HG02943 (cell line): ENCODE results near the gene CDH10.

ENCODE experiments used
- ATAC-seq: cut with Tn5 transposase; IDR thresholded peaks from one replicate; pipeline ENCODE4 v1.9.1; 2021; ENCODE audit warnings: mild to moderate bottlenecking, low read depth, moderate library complexity; ENCODE audit not compliant: unreplicated experiment

Gene CDH10

DNA sequence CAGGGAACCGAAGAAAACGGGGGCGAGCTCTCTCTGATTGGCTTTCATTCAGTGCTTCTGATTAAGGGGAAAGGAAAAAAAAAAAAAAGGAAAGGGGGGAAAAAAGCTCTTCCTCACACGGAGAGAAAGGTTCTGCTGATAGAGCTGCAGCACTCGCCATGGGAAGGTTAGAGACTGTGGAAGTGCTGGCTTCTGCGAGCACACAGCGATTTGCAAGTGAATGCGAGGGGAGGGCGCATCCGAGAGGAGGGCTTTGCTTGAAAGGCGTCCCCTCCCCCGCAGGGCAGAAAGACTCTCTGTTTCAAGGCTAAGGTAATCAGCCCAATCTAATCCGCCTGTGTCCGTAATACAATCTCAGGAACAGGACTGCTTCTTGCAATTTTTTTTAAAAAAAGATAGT lies at the start of gene CDH10:
Gene CDH10 (minus strand): TSS at position 218 of the 400 bp plus-strand sequence. CDS start 51,488 bp downstream, outside the sequence.
- ATAC-seq, result no peak

DNA sequence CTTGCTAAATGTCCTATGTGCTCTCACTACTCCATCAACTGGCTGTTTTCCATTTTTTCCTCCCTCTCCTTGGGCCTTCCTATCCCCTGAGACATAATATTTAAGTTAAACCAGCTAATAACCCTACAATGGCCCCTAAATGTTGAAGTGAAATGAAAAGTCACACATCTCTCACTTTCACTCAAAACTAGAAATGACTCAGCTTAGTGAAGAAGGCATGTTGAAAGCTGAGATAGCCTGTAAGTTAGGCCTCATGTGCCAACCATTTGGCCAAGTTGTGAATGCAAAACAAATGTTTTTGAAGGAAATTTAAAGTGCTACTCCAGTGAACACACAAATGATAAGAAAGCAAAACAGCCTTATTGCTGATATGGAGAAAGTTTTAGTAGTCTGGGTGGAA lies 48.8 kb upstream of the CDH10 start:
- ATAC-seq, result no peak

DNA sequence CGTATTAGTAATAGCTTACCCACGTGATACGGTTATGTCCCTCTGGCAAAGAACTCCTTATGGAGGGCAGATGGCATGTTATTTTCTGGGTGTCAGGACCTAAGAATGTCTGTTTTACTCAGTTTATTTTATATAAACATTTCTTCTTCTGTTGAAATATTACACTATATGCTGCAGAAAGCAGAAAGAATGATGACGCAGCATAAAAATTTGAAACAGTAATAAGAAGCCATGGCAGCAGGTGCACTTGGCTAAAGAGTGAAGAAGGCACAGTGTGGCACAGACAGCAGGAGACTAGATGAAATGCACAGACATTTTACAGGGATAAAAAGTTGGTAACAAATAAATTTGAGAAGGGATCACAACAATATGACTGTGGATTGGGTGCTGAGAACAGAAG lies 46.3 kb upstream of the CDH10 start:
- no peak for ATAC-seq

DNA sequence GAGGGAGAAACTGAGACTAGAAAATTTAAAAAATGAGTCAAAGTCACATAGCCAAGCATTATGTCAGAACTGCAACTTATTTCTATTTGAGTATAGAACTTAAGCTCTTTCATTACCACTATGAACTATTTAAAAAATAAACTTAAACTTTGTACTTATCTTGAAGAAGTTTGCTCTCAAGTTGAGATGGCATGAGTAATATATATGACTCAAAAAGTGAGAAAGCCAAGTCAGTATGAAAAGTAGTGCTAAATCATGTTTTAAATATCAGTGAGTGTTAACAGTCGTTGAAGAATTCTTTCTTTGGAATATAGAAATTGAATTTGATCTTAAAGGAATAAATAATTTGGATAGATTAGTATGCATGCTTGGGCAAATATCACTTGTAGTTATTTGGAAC lies 36.3 kb upstream of the CDH10 start:
- no peak for ATAC-seq

DNA sequence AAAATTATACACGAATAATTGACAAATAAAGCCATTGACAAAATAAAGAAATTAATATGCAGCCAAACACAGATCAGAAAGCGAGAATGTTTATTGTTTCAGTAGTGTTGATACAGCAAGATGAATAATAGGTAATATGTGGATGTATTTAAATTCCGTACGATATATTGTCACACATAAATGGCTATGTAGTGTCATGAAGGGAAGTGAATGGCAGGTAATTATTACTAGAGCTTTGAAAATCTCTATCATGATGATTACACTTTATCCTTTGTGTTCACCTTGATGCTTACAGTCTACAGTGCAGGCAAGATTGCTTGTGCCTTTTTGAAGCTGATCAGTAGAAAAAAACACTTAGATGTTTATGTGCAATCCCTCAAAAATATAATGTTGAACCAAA lies 23.3 kb upstream of the CDH10 start:
- no peak for ATAC-seq

DNA sequence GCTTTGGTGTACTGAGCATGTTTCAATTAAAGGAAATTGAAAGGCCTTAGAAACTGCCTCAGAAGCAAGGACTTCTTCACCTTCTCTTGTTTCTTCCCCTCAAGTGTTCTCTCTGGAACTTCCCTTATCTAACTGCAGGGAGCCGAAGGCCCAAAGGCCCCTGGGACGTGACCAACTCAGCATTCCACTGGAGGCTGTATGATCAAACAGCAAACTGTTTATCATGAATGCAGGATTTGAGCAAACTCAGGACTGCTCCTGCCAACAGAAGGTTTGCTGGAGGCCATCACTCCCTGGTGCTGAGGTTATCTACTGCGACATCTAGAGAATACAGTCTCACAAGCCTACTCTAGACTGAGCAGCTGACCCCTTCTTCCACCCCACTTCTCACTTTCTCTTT lies 4.8 kb upstream of the CDH10 start:
- no peak for ATAC-seq

DNA sequence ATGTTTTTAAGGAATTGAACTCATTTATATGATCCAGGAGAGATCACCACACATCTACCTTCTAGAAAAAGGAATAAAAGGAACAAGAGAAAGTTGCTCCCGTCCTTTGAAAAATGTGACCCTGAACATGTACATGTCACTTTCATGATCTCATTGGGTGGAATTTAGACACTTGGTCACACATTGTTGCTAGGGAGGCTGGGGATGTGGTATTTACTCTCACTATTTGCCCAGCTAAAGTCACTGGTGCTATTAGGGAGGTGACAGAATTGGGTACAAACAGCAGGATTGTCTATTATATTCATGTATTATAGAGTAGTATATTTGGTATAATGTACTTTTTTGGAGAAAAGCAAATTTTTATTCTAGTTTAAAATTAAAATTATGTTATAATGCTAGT lies 2.1 kb upstream of the CDH10 start:
- ATAC-seq, result no peak

DNA sequence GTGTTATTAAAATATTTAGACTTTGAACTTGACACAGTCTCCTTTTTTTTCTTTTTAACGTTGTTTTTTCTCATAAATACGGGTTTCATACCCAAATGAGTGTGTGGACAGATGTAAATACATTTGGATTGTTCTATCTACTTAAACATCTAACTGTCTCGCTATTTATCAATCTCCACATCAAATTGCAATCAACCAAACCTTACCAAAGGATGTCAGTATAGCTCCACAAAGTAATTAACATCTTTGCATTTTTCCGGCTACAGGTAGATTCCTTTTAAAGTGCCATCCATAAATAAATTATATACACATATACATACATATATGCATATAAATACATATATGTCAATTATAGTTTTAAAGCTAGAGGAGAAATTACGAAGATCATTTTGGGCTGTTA lies 705 bp upstream of the CDH10 start:
- ATAC-seq, result no peak

DNA sequence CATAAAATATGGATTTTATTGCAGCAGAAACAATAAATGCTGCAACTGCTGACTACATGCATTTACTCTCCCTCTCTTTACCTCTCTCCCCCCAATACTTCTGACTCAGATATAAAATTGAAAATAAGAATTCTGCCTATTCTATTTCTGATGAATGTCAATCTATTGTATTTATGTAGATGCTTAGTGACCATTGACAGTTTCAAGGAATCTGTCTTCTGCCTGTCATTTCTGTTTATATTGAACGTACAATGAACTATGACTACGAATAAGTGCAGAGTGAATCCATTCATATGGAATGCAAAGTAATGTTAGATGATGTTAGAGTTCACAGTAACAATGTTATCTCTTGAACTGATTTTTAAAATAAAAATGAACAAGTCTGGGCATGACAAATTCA lies 898 bp downstream of the CDH10 start:
- ATAC-seq, result no peak

DNA sequence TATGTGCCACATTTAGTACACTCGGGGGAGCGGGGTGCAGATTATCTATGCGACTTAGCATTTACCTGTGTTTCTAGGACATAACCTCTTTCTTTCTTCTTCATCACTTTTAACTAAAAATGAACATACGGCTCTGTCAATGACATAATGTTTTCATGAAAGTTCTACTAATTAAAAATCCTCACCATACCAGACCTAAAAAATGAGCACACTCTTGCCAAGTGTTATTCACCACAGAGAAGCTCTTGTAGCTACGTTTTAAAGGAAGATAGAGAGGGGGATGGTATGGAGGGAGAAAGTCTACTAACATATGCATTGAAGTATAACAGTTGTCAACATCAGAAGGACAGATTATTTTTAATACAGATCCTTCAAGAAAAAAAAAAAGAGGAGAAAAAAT lies 1.6 kb downstream of the CDH10 start:
- ATAC-seq, result no peak

DNA sequence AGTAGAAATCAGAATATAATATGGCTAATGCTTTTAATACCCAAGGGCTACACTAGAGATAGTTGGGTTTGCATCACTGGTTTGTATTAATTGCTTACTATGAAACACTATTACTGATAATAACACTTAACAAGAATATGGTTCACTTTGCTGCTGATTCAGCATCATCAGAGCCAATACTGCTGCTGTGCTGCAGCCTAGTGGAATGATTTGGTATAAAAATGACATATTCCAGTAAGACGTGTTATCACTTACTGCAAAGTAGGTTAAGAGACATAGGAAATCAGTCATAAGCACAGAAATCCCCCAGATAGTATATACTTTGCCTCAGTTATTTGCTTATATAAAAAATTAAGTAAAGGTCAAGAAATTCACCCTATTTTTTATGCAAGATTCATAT lies 2.8 kb downstream of the CDH10 start:
- ATAC-seq, result no peak

DNA sequence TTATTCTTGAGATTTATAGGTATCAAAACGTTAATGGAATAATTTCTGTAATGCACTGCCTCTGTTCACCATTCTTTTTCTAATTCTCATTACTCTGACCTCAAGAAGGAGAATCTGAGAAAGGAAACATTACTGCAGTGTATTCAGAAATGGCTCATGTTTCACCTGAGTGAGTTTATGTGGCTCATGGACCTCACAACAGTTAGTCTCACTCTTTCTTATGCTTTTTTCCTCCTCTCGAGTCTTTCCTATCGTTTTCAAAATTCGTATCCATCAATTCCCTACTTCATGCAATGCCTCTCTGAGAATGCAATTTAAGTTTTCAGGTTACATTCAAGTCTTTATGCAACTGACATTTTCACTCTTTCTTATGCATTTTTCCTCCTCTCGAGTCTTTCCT lies 9.6 kb downstream of the CDH10 start:
- no peak for ATAC-seq

DNA sequence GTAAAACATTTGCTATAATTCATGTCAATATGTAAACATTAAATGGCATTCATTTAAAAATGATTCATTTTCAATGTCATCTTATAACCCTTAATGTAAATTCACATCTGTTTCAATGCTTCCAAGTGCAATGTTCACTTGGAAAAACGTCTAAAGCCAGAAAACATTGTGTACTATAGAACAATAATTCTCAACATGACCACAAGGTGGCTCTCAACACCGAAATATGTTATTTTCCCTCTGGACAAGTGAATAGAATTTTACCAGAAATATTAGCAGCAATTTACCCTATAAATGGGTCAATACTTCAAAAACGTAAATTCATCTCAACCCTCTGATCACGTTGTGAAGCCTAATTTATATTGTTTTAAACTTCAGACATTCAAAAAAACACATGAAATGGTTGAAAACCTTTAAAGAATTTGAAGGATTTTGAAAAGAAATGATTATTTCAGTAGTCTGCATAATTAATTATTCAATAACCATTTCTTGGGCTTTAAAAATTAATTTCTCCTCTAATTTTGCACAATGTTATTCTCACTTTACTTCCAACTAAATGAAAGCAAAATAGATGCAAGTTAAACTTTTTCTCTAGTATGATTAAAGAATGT lies 11.0 kb downstream of the CDH10 start:
- no peak for ATAC-seq

DNA sequence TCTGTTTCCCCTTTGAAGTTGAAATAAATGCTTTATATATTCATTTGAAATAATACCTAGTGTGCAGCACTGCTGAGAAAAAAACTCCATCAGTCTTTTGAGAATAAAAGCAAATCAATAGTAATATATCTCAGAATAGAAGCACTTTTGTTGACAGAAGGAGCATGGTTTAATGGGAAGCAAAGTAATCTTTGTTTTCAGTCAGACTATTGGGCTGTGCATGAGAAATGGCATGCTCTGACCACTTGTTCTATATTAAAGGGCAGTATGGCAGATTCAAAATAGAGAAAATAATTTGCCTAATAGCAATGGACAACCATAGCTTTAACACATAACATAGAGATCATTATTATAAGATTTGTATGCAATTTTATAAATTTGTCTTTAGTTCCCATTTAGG lies 12.4 kb downstream of the CDH10 start:
- no peak for ATAC-seq

DNA sequence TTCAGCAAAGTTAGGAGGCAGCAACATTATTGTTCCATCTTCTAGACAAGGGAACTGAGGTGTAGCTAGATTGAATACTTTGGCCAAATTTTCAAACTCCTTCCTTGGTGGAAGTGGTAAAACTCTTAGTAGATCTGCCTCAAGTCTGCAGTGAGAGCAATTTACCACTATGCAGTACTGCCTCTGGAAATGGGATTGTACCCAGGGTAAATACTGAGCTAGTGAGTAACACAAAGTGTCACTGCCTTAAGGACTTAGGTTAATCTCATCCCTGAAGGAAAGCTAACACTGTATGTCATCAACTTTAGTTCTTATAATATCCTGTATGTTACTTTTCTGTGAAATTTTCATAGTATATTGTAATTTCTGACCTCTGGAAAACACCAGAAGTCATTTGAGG lies 13.9 kb downstream of the CDH10 start:
- ATAC-seq, result no peak

DNA sequence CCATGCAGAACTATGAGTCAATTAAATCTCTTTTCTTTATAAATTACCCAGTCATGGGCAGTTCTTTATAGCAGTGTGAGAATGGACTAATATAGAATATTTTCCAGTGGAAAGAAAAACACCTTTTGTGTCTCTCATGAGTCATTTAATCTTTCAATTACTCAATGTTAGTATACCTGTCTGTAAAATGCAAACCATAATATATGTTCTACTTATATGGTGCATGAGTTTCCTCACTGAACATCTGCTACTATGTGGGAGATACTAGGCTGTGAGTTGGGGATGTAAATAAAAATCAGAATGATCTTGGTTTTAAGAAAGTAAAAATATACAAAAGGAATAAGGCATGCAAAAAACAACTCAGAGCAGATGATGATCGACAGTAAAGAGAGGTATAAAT lies 15.0 kb downstream of the CDH10 start:
- no peak for ATAC-seq

DNA sequence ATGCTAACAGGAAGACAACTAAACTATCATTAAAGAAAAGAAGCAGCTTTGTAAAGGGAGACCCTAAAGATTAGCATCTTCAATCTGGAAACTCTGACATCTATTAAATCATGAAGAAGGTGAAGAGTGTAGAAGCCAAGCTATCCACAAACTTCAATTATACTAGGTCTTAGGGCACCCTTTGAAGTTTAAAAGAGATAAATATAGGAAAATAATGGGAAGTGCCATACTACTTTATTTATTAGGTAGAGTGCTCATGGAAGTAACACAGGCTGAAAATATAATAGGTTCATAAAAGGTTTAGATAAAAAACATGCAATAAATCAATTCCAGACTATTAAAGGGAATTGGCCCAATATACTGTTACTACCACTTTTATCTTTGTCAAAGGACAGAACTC lies 19.9 kb downstream of the CDH10 start:
- no peak for ATAC-seq

DNA sequence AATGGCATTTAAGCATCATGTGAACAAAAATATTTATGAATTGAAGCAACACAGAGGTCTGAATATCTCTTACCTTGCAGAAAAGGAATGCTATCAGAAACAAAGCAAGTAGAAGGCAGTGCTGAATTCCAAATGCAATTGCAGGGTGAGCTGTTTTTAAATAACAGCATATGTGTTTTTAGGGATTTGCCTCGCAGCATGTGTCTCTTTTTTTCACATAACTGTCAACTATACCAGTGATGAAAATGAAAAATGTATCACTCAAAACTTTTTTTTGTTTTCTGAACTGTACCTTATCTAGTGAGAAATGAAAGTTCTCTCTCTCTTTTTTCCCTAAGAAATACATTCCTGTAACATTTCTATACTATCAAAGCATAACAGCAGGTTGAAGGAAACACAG lies 21.2 kb downstream of the CDH10 start:
- ATAC-seq, result no peak

DNA sequence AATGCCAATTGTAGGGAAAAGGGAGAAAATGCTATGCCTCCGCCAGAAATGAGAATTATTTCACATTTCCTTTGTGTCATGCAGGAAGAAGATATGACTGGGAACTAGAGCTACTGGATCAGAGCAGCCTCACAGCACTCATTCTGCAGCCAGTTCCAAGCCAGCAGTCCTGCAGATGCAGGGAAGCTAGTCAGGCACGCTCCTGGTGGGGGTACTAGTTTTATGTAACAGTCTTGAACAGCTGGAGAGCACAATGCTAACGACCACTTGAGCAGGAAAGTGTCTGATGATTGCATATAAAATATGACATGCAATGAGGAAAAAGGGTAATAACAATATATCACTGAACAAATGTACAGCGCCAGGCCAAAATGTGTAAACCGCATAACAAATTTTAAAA lies 21.7 kb downstream of the CDH10 start:
- ATAC-seq, result no peak

DNA sequence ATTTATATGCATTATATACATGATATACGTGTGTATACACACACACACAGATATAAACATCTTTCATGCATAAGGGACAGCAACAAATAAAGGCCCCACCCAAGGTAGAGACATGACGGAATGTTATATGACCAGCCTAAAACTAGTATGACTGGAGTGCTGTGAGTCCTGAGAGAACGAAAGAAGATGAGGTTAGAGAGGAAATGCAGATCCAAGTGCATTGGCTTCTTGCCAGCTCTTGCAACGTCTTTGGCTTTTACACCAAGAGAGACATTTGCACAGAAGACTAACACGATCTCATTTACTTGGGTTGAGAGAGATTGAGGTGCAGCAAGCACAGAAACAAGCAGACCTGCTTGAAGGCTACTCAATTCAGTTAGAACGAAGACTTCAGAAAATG lies 23.0 kb downstream of the CDH10 start:
- no peak for ATAC-seq

DNA sequence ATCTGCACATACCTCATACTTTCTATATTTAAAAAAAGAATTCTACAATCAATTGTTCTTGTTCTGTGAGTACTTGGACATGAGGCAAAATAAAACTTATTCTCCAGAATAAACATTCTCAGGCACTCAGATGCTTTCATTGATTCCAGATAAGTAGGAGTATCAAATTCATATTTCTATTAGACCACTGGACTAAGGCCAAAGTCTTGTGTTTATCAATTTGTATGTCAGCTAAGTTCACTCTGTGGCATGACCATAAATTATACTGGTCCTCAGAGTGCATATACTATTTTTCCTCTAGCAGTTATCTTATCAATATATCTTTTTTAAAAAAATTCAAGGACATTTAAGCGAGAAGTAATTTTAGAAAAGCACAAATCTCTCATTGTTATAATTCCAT lies 28.2 kb downstream of the CDH10 start:
- no peak for ATAC-seq

DNA sequence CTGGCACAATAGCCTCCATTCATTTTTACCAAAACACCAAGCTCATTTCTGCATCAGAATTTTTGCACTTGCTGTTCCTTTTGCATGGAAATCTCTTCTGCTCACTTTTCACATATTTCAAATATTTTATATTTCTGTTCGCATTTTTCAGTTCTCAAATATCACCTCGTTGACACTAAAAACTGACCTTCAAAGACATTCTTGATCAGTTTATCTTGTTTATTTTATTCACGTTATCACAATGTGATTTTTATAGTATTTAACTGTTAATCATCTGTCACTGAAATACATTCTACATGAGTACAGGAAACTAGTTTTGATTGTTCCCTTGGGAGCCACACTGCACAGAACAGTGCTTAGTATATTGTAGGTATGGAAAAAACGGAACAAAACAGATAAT lies 29.6 kb downstream of the CDH10 start:
- ATAC-seq, result no peak

DNA sequence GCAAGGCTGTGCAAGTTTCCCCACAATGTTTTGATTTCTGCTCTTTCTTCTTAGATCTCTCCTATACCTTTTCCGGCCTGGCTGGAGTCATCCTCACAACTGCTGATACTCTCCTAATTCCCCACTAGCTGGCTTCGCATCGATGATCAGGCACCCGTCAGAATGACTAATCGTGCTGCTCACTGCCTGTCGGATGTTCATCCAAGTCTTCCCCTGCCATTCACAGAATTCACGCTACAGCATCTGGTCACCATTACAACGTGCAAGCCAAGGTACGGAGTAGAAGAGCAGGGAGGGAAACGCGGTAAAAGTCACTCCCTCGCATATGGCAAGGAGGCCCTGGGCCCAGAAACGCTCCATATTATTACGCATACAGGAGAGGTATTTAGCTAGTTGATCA lies 35.1 kb downstream of the CDH10 start:
- no peak for ATAC-seq
